Right ventricle myocardium superior (tissue), 1 donor: ENCODE data around the gene EPHA5. TPM values are rescaled to one million over a fixed set of nuclear protein-coding genes. Genes with fewer than 3 reads are reported as not detected.

Experiments
- ATAC-seq: fragments of 200-7000 bp; cut with Tn5 transposase; one replicate; pipeline ENCODE4 v1.9.1; 2020; ENCODE audit warnings: mild to moderate bottlenecking; ENCODE audit not compliant: poor library complexity
- DNase-seq: peaks from one replicate; pipeline ENCODE4 v3.0.0-alpha.2; 2020
- intact Hi-C: fragments of 100-400 bp; cut with DNase I; formaldehyde crosslinking; loops from one replicate; pipeline ENCODE4 v1.11.2; 2022
- total RNA-seq: library from RNA; stranded (reverse); fragmentation: NEBNext Ultra II Directional; extraction: Animal tissue kit (Norgen Biotek cat#: 25700); gene quantifications from one replicate; pipeline ENCODE4 v1.2.1, GENCODE V29; 2021
- donor health status: DM: no; HTN: yes; CAD: no; lungs with severe emphysema.

Gene EPHA5
- total RNA-seq, 1 donor from 2014 or later, result 0.13 TPM

- DNase-seq, result no peak
- no peak for ATAC-seq
- intact Hi-C loops, result no loop called here
These were observed 148.6 kb downstream of the EPHA5 start for GRCh38 chr4:65521666-65522065.

GRCh38 chr4:65515646-65516045, 154.6 kb downstream of the EPHA5 start:
- ATAC-seq (no peak), DNase-seq (no peak)
- intact Hi-C loops, result no loop called here

- intact Hi-C loops, result no loop called here
- DNase-seq, result no peak
- ATAC-seq, result no peak
These were observed 159.3 kb downstream of the EPHA5 start for GRCh38 chr4:65510976-65511375.

DNA sequence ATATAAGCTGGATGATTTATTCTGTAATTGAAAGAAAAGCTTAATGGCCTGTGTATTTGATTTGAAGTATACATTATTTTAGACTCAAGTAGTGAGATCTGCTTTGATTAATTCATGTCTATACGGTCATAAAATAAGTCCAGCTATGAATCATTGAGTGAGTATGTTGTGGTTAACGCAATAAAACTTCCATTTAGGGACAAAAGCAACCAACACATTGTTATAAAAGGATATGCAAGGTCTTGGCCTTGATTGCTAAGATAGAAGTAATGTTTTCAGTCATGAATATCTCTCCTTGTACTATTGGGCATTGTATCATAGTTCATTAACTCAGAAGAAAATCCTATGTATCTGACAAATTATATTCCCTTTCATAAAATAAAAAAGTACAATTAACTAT, 162.1 kb downstream of the EPHA5 start:
- intact Hi-C loops, result no loop called here
- ATAC-seq (no peak), DNase-seq (no peak)

DNA sequence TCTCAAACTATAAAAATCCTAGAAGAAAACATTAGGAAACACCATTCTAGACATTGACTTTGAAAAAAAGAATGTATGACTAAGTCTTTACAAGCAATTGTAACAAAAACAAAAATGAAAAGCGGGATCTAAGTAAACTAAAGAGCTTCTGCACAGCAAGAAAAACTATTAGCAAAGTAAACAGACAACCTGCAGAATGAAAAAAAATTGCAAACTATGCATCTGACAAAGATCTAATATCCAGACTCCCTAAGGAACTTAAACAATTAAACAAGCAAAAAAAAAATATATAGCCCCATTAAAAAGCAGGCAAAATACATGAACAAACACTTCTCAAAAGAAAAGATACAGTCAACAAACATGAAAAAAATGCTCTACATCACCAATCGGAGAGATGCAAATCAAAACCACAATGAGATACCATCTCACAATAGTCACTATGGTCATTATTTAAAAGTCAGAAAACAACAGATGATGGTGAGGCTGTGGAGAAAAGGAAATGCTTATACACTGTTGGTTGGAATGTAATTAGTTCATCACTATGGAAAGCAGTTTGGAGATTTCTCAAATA, 168.1 kb downstream of the EPHA5 start:
- intact Hi-C loops, result no loop called here
- ATAC-seq, result no peak
- no peak for DNase-seq

DNA sequence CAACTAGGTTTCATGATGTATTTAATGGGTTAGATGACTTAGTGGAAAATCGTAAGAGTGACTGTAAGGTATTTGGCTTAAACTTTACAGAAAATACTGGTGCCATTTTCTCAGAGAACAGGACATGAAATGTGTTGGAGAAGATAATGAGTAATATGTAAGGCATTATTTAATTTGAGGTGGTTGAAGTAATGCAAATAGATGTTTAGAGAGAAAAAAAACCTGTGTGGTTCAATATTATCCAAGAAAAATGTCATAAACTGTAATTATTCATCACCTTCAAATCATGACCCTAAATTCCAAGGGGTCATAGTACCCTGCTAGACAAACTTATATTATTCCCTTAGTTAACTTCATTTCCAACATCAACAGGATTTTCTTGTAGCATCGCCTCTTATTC, 171.7 kb downstream of the EPHA5 start:
- DNase-seq, result no peak
- ATAC-seq, result no peak
- intact Hi-C loops, result no loop called here

- intact Hi-C loops, result no loop called here
- ATAC-seq (no peak), DNase-seq (no peak)
These were observed 174.8 kb downstream of the EPHA5 start for GRCh38 chr4:65495439-65495838.

DNA sequence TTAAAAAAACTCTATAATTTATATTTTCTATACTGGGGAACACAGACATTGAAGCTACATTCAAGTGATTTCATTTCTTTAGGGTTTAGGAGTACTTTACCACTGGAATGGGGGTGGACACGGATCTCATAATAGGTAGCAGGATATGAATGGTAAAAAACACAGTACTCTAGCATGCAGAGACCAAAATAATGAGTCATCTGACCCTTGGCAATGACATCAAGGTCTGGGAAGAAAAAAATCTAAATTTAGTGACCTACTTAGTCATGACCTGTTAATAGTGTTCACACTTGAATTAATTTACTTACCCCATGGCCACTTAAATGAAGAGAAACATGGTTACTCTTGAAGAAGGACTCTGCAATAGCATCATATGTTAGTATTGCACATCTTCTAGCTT, 187.9 kb downstream of the EPHA5 start:
- no peak for ATAC-seq
- DNase-seq, result no peak
- intact Hi-C loops, result no loop called here

GRCh38 chr4:65472531-65472930, 197.8 kb downstream of the EPHA5 start:
- intact Hi-C loops, result no loop called here
- no peak for DNase-seq

GRCh38 chr4:65467068-65467680, 203.1 kb downstream of the EPHA5 start:
- intact Hi-C loops, result no loop called here
- no peak for DNase-seq
- no peak for ATAC-seq

More at GRCh38 chr4:65472531-65472930, 197.8 kb downstream of the EPHA5 start:
- ATAC-seq, result no peak

GRCh38 chr4:65461781-65462180, 208.5 kb downstream of the EPHA5 start:
- DNase-seq (no peak), ATAC-seq (no peak)
- intact Hi-C loops, result no loop called here

DNA sequence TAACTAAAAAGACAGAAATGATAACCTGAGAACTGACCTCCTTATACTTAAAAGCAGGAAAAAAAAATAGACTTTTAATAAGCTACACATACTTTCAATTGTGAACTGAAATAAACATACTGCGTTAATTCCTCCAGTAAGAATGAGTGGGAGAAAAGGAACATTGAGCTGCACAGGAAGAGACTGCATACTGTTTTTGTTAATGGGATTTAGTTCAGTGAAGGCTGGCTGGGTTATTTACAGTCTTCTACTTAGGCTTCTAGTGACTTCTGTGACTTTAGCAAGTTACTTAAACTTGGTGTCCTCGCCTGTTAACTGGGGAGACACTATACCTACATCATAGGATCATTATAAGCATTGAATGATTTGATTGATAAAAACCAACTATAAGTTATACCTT, 213.3 kb downstream of the EPHA5 start:
- intact Hi-C loops, result no loop called here
- no peak for DNase-seq
- no peak for ATAC-seq

GRCh38 chr4:65456579-65456978, 213.7 kb downstream of the EPHA5 start:
- intact Hi-C loops, result no loop called here
- ATAC-seq, result no peak
- no peak for DNase-seq

DNA sequence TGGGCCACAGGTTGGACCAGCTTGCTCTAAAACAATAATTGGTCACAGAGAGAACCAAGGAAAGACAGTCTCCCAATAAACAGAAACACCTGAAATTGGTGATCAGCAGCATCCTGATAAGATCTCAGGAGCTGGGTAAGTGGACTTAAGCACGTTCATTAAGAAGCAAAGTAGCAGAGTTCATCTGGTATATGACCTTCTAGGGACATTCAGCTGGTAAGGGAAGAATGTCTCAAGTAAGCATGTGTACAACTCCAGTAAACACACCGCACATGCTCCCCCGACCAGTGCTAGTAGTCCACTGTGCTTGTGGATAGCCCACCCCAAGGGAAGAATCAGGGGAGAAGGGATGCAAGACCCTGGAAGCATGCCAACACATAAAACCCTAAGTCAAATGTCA, 216.9 kb downstream of the EPHA5 start:
- intact Hi-C loops, result no loop called here
- ATAC-seq, result no peak
- DNase-seq, result no peak

- intact Hi-C loops, result no loop called here
- ATAC-seq (no peak), DNase-seq (no peak)
These were observed 219.4 kb downstream of the EPHA5 start for GRCh38 chr4:65450899-65451298.

DNA sequence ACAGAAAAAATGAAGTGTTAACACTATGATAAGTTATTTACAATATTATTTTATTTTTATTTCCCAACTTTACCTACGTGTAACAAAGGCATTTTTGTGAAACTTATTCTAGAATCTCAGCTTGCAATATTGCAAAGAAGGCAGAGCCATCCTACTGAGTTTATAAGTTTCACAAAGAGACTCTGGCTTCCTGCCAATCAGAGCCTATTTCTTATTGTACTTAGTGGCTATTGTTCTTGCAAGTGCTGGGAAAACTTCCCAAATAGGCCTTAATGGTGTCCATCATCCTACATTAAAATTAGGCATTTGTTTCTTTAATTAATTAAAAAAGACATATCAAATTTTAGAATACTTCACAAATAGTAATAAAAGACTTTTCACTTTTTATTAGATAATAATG, 233.2 kb downstream of the EPHA5 start:
- ATAC-seq (no peak), DNase-seq (no peak)
- intact Hi-C loops, result no loop called here

DNA sequence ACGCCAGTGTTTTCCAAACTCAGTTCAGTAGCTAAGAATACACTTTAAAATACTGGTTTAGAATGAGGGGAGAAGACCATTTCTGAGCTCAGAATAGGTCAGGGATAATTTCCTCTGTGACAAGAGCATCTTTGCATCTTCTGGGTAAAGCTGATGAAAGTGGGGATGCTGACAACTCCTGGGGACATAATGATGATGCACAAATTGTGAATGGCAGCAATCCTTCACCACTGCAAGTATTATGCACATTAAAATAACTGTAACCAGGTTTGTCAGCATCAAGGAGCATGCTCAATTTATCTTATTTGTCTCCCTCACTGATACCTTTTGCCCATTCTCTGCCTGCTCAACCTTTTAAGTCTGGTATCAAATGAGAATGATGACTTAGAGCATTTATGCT, 248.2 kb downstream of the EPHA5 start:
- intact Hi-C loops, result no loop called here
- ATAC-seq, result no peak

DNA sequence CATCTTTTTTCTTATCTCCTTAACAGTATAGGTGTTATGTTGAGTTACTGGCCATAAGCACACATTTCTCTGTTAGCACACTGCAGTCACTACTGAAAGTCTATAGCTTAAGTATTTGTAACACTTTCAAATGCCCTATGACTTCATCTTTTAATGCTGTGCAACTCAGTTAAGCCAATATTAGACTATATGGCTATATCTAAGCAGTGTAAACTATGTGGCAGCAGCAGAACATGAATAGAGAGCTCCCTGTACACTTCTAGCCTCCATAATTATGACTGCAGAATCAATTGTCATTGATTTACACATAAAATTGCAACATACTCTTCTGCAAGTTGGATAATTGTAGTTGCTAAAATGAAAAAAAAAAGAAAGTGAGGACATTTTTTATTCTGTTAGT, 250.3 kb downstream of the EPHA5 start:
- ATAC-seq, result no peak
- intact Hi-C loops, result no loop called here
- no peak for DNase-seq

More for the DNA sequence above, 248.2 kb downstream of the EPHA5 start:
- DNase-seq, result no peak

DNA sequence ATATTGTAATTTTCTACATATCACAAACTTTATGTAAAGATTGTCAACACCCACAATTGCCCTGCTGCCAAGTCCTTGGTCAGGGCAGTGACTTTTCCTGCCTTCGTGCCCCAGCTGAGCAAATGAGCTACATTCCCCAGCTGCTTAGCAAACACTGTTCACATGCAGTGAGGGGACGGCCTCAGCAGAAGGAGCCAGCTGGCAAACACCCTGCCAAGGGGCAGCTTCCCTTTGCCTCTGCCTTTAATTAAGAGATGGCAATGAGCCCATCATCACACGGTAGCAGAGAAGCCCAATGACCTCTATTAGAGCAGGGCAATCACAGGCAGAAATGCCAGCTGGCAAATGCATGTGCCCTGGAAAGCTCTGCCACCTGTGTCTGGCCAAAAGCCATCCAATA, 253.4 kb downstream of the EPHA5 start:
- intact Hi-C loops, result no loop called here
- peak; percentile 49 for DNase-seq

DNA sequence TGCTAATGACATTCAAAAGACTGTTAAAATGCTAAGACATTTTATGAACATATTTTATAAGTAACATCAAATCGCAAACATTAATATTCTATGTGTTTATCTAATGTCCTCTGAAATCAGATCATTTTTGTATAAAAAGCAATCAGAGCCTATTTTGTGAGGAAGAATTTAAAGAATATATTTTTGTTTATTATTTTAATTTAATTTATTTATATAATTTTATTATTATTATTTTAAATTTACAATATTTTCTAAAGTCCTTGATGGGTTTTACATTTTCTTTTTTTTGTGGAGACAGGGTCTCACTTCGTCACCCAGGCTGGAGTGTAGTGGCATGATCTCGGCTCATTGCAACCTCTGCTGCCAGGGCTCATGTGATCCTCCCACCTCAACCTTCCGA, 262.8 kb downstream of the EPHA5 start:
- DNase-seq (no peak), ATAC-seq (no peak)
- intact Hi-C loops, result no loop called here

More for the DNA sequence above, 253.4 kb downstream of the EPHA5 start:
- ATAC-seq, result peak; percentile 93

GRCh38 chr4:65401083-65401482, 269.2 kb downstream of the EPHA5 start:
- DNase-seq, result no peak
- intact Hi-C loops, result no loop called here
- no peak for ATAC-seq
